GM12892 (cell line): ENCODE results near the gene ANO1.

Source experiments
- DNase-seq: peaks from one replicate; pipeline ENCODE4 v3.0.0; 2011; ENCODE audit not compliant: insufficient read length
- FAIRE-seq: peaks from 2 replicates; lab custom pipeline; 2011; peaks lifted over from hg19 to GRCh38; lab: Jason Lieb, UNC
- POLR2A ChIP-seq: IDR thresholded peaks from 2 replicates; pipeline ENCODE4 v1.6.1; 2011; ENCODE audit warnings: low read depth, low read length, control low read depth
- POLR2AphosphoS5 ChIP-seq: IDR thresholded peaks from 2 replicates; pipeline ENCODE4 v1.6.1; 2011; ENCODE audit warnings: low read depth, low read length, control low read depth
- TAF1 ChIP-seq: IDR thresholded peaks from 2 replicates; pipeline ENCODE4 v1.6.1; 2011; ENCODE audit warnings: low read depth, mild to moderate bottlenecking, control low read depth, low read length, borderline replicate concordance

ANO1 gene

DNA sequence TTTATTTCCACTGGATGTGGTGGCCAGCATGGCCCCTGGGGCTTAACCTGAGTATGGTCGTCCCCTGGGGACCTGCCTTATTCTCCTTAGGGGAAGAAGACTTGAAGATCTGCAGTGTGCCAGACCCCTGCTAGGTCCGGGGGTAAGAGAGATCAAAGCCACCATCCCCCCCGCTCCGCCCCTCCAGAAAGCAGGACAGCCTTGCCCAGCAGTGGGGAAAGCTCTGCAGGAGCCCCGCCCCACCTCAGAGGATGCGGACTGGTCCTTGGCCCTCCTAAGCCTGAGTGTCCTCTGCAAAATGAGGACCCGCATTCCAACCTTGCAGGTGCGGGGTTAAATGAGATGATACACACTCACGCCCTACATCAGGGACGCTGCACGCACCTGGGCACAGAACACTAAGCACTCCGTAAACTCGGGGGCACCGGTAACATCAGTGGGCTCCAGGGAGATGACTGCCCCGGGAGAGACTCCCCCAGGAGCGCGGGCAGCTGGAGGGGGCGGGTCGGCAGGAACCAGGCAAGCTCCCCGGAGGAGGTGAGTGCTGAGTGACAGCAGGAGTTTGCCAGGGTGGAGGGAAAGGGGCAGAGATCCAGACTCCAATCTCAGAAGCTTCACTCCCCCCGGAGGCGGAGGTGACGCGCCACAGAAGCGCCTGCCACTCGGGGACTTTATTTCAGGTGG is 564 bp upstream of the ANO1 start:
- DNase-seq = no peak
- TF ChIP-seq POLR2AphosphoS5 (no peak), POLR2A (no peak), TAF1 (no peak)
- no peak for FAIRE-seq

- TF ChIP-seq POLR2AphosphoS5 = no peak
- TF ChIP-seq TAF1 = no peak
- TF ChIP-seq POLR2A = no peak
- FAIRE-seq (no peak), DNase-seq (no peak)
Measured at GRCh38 chr11:70078781-70079616, 882 bp downstream of the ANO1 start.

DNA sequence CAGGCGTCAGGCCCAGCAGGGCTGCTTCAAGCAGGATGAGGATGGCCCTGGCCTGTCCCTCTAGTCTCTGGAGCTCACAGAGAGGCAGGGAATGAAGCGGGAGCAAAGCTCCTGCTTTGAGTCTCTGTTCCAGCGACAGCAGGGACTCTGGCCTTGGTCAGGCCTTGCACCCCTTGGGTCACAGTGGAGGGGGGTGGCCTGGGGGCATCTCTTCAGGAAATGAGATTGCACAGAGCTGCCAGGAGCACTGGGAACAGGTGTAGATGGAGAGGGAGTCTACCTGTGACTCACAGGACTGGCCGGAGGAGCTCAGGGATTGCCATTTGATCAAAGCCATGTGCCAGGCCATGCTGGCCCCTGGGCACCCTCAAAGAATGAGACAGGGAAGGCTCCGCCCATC is 1.6 kb downstream of the ANO1 start:
- DNase-seq = no peak
- no peak for TF ChIP-seq POLR2AphosphoS5
- TF ChIP-seq TAF1 = no peak
- TF ChIP-seq POLR2A = no peak
- FAIRE-seq = no peak

- no peak for DNase-seq
- TF ChIP-seq POLR2A (no peak), POLR2AphosphoS5 (no peak), TAF1 (no peak)
Measured at GRCh38 chr11:70080763-70081162, 2.6 kb downstream of the ANO1 start.

GRCh38 chr11:70082829-70083228 is 4.7 kb downstream of the ANO1 start:
- no peak for DNase-seq
- TF ChIP-seq POLR2AphosphoS5 = no peak
- no peak for TF ChIP-seq TAF1
- no peak for TF ChIP-seq POLR2A
- no peak for FAIRE-seq

More at GRCh38 chr11:70080763-70081162, 2.6 kb downstream of the ANO1 start:
- no peak for FAIRE-seq

DNA sequence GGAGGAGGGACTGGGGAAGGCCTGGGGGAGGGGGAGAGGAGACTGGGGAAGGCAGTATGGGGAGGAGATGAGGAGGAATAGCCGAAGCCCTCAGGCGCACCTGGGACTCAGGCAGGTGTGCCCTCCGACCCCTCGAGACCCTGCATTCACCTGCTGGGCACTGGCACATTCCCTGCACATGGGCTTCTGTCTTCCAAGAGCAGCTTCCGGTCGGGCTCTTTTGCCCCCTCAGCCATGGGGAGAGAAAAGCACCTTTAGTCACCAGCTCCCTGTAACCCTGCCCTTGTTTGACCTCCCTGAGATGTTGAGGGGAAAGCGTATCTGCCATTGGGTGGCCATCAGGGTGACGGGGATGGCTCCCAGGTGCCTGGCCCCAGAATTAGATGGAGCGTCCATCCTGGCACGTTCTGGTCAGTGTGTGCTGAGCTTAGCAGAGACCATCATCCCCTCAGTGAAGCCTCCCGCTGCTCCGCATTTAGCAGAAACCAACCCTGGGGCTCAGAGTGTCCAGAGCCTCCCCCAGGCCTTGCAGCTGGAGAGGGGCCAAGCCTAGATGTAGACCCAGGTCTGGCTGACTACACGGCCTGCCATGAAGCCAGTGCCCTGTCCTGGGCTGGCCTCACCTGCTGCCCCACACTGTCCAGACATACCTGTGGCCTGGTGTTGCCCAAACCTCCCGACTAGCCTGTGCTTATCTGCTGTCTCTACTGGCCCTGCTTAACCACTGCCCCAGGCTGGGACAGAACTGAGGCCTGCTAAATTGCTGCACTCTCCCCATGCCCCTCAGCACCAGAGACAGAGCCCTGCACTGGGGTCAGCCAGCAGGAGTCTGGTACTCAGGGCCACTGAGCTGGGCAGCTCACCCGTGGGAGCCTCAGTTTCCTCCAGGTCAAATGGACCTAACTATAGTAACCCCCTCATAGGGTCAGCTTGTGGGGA is 6.2 kb downstream of the ANO1 start:
- no peak for TF ChIP-seq POLR2A
- TF ChIP-seq TAF1 = no peak
- no peak for TF ChIP-seq POLR2AphosphoS5
- FAIRE-seq = no peak
- no peak for DNase-seq

- FAIRE-seq (no peak), DNase-seq (no peak)
- TF ChIP-seq POLR2AphosphoS5 (no peak), TAF1 (no peak)
Measured at GRCh38 chr11:70085815-70086769, 8.0 kb downstream of the ANO1 start.

GRCh38 chr11:70087446-70088167 is 9.5 kb downstream of the ANO1 start:
- no peak for FAIRE-seq
- TF ChIP-seq POLR2A (no peak), POLR2AphosphoS5 (no peak), TAF1 (no peak)
- DNase-seq = no peak

GRCh38 chr11:70088735-70089250 is 10.7 kb downstream of the ANO1 start:
- FAIRE-seq = no peak
- TF ChIP-seq POLR2A = no peak
- no peak for TF ChIP-seq POLR2AphosphoS5
- no peak for TF ChIP-seq TAF1
- no peak for DNase-seq
